ENCODE results near the gene MYO18B.
"Not testable (repeated sequence)": the region's sequence is repeated elsewhere in the genome, so short reads cannot be mapped to it uniquely, and the experiment has no call there.

MYO18B gene

GRCh38 chr22:25979968-25980367 is 238.0 kb downstream of the MYO18B start:
- H3K36me3 ChIP-seq (ENCODE audit: control insufficient read depth, insufficient read depth, low read length) = no peaks in the 10 kb centered on the region
- no peak for TF ChIP-seq CTCF (IDR thresholded peaks at IDR 0.05; ENCODE audit: insufficient read depth, low read length, poor library complexity, severe bottlenecking)
- DNase-seq (ENCODE audit: extremely low read depth, insufficient read length) = no peak
- no peaks in the 10 kb centered on the region for H3K27me3 ChIP-seq (replicated peaks; ENCODE audit: control insufficient read depth, insufficient read depth, low read length)
- no peak overlapping the region for H3K4me3 ChIP-seq (replicated peaks; ENCODE audit: low read depth, low read length)

- not testable (repeated sequence) for DNase-seq (ENCODE audit: extremely low read depth, insufficient read length)
Measured at GRCh38 chr22:25984911-25985310, 242.9 kb downstream of the MYO18B start.

GRCh38 chr22:25987948-25988347 is 246.0 kb downstream of the MYO18B start:
- H3K36me3 ChIP-seq (ENCODE audit: control insufficient read depth, insufficient read depth, low read length) = no peaks in the 10 kb centered on the region
- DNase-seq (ENCODE audit: extremely low read depth, insufficient read length) = no peak
- H3K27me3 ChIP-seq (replicated peaks; ENCODE audit: control insufficient read depth, insufficient read depth, low read length) = no peaks in the 10 kb centered on the region
- H3K4me3 ChIP-seq (replicated peaks; ENCODE audit: low read depth, low read length) = no peak overlapping the region
- no peak for TF ChIP-seq CTCF (IDR thresholded peaks at IDR 0.05; ENCODE audit: insufficient read depth, low read length, poor library complexity, severe bottlenecking)

More at GRCh38 chr22:25984911-25985310, 242.9 kb downstream of the MYO18B start:
- not testable (repeated sequence) for H3K36me3 ChIP-seq (ENCODE audit: control insufficient read depth, insufficient read depth, low read length); H3K27me3 ChIP-seq (replicated peaks; ENCODE audit: control insufficient read depth, insufficient read depth, low read length); H3K4me3 ChIP-seq (replicated peaks; ENCODE audit: low read depth, low read length)

GRCh38 chr22:25990940-25991339 is 249.0 kb downstream of the MYO18B start:
- Histone ChIP-seq H3K36me3 (ENCODE audit: control insufficient read depth, insufficient read depth, low read length) (no peaks in the 10 kb centered on the region), H3K4me3 (replicated peaks; ENCODE audit: low read depth, low read length) (no peak overlapping the region), H3K27me3 (replicated peaks; ENCODE audit: control insufficient read depth, insufficient read depth, low read length) (no peaks in the 10 kb centered on the region)
- TF ChIP-seq CTCF (IDR thresholded peaks at IDR 0.05; ENCODE audit: insufficient read depth, low read length, poor library complexity, severe bottlenecking) = no peak
- DNase-seq (ENCODE audit: extremely low read depth, insufficient read length) = no peak

GRCh38 chr22:25992331-25992730 is 250.3 kb downstream of the MYO18B start:
- TF ChIP-seq CTCF (IDR thresholded peaks at IDR 0.05; ENCODE audit: insufficient read depth, low read length, poor library complexity, severe bottlenecking) = no peak
- H3K27me3 ChIP-seq (replicated peaks; ENCODE audit: control insufficient read depth, insufficient read depth, low read length) = no peaks in the 10 kb centered on the region
- H3K36me3 ChIP-seq (ENCODE audit: control insufficient read depth, insufficient read depth, low read length) = no peaks in the 10 kb centered on the region
- no peak overlapping the region for H3K4me3 ChIP-seq (replicated peaks; ENCODE audit: low read depth, low read length)
- DNase-seq (ENCODE audit: extremely low read depth, insufficient read length) = no peak

- TF ChIP-seq CTCF (IDR thresholded peaks at IDR 0.05; ENCODE audit: insufficient read depth, low read length, poor library complexity, severe bottlenecking) = no peak
- Histone ChIP-seq H3K36me3 (ENCODE audit: control insufficient read depth, insufficient read depth, low read length) (no peaks in the 10 kb centered on the region), H3K27me3 (replicated peaks; ENCODE audit: control insufficient read depth, insufficient read depth, low read length) (no peaks in the 10 kb centered on the region), H3K4me3 (replicated peaks; ENCODE audit: low read depth, low read length) (no peak overlapping the region)
- no peak for DNase-seq (ENCODE audit: extremely low read depth, insufficient read length)
Measured at GRCh38 chr22:25996669-25997068, 254.7 kb downstream of the MYO18B start.

All from GM06990 (cell line).